PC-3 (cell line): ENCODE results near the gene ANKRD9. TPM values are rescaled to one million over a fixed set of nuclear protein-coding genes. Genes with fewer than 3 reads are reported as not detected.

Source experiments
- microRNA-seq: library from miRNA; unstranded; fragments of <30 nt; microRNA quantifications from one replicate; pipeline ENCODE4 v1.1.0, GENCODE V29; 2020; ENCODE audit not compliant: unreplicated experiment
- total RNA-seq: library from RNA; depleted of rRNA; stranded (reverse); fragments of >200 nt; gene quantifications from 2 replicates; pipeline ENCODE4 v1.2.3, GENCODE V29; 2014; rRNA removed

The ANKRD9 gene
- total RNA-seq, 1 experiment from 2014 or later, result 52.6 TPM

Small RNA genes lying within 50 kb of the gene (microRNA-seq; reads per million reads assigned to microRNA genes)
- gene MIR4309, result not detected

Other genes with a start within 250 kb of the ANKRD9 start
- gene MOK, start 204.6 kb downstream of the ANKRD9 start, total RNA-seq, result 106 and 108 TPM in 2 replicates
- gene ZNF839, start 190.0 kb downstream of the ANKRD9 start, total RNA-seq, result 13.2 and 20.5 TPM in 2 replicates
- 76.9 and 83.6 TPM in 2 replicates for gene CINP, start 146.9 kb downstream of the ANKRD9 start, total RNA-seq
- gene TECPR2, start 146.8 kb downstream of the ANKRD9 start, total RNA-seq, result 15.7 and 16.7 TPM in 2 replicates
- 22.2 and 23.4 TPM in 2 replicates for gene RCOR1, start 82.9 kb upstream of the ANKRD9 start, total RNA-seq